OCI-LY1 (cell line): Measurements from ENCODE around the gene NBEA.

Source experiments
- H2AFZ ChIP-seq: fragments of 200-600 bp; sonication (generic), shearing (Covaris generic); 2 replicates; pipeline ENCODE4 v1.6.0; 2014; ENCODE audit warnings: antibody characterized with exemption, mild to moderate bottlenecking, low read length
- H3F3A ChIP-seq: fragments of 200-600 bp; sonication (generic), shearing (Covaris generic); 2 replicates; pipeline ENCODE4 v1.6.0; 2014; ENCODE audit warnings: mild to moderate bottlenecking, antibody characterized with exemption, low read length, moderate library complexity; ENCODE audit not compliant: insufficient read depth
- H3K27ac ChIP-seq: fragments of 200-600 bp; sonication (generic); 2 replicates; pipeline ENCODE4 v1.5.1; 2014; ENCODE audit warnings: low read length, mixed run types, mild to moderate bottlenecking, low read depth; ENCODE audit not compliant: poor library complexity, severe bottlenecking
- H3K27me3 ChIP-seq: fragments of 200-600 bp; sonication (generic); 2 replicates; pipeline ENCODE4 v1.6.0; 2014; ENCODE audit warnings: antibody characterized with exemption, mild to moderate bottlenecking, low read length, moderate library complexity; ENCODE audit not compliant: insufficient read depth
- H3K36me3 ChIP-seq: fragments of 200-600 bp; sonication (generic); 2 replicates; pipeline ENCODE4 v1.6.1; 2014; ENCODE audit warnings: mild to moderate bottlenecking, antibody characterized with exemption, low read length, moderate library complexity, mixed read lengths; ENCODE audit not compliant: insufficient read depth
- H3K4me1 ChIP-seq: fragments of 200-600 bp; sonication (generic); 2 replicates; pipeline ENCODE4 v1.5.1; 2014; ENCODE audit warnings: mild to moderate bottlenecking, low read length, moderate library complexity; ENCODE audit not compliant: insufficient read depth, severe bottlenecking
- H3K4me2 ChIP-seq: fragments of 200-600 bp; sonication (generic), shearing (Covaris generic); 2 replicates; pipeline ENCODE4 v1.6.1; 2014; ENCODE audit warnings: low read length
- H3K4me3 ChIP-seq: fragments of 200-600 bp; sonication (generic); 2 replicates; pipeline ENCODE4 v1.5.1; 2014; ENCODE audit warnings: low read length, low read depth, mild to moderate bottlenecking, mixed read lengths; ENCODE audit not compliant: poor library complexity, severe bottlenecking
- H3K79me2 ChIP-seq: fragments of 200-600 bp; shearing (Covaris generic); 2 replicates; pipeline ENCODE4 v1.6.1; 2016; ENCODE audit warnings: mixed run types, low read length, mixed read lengths; ENCODE audit not compliant: insufficient read depth
- H3K9ac ChIP-seq: fragments of 200-600 bp; sonication (generic), shearing (Covaris generic); 2 replicates; pipeline ENCODE4 v1.6.1; 2014; ENCODE audit warnings: mild to moderate bottlenecking, low read length, mixed read lengths
- H3K9me2 ChIP-seq: fragments of 200-600 bp; sonication (generic), shearing (Covaris generic); 2 replicates; pipeline ENCODE4 v1.6.1; 2014; ENCODE audit warnings: low read depth, mild to moderate bottlenecking, low read length, mixed read lengths
- H3K9me3 ChIP-seq: fragments of 200-600 bp; shearing (Covaris generic); 2 replicates; pipeline ENCODE4 v1.6.1; 2014; ENCODE audit warnings: low read length, mixed read lengths
- H4K20me1 ChIP-seq: fragments of 200-600 bp; sonication (generic), shearing (Covaris generic); 2 replicates; pipeline ENCODE4 v1.6.0; 2016; ENCODE audit warnings: mild to moderate bottlenecking, low read length; ENCODE audit not compliant: insufficient read depth
- CTCF ChIP-seq: fragments of 200-600 bp; sonication (generic), shearing (Covaris generic); IDR thresholded peaks from 2 replicates; pipeline ENCODE4 v1.5.1; 2017; ENCODE audit warnings: mild to moderate bottlenecking, antibody characterized with exemption, low read length, moderate library complexity, mixed read lengths
- EZH2 ChIP-seq: fragments of 200-600 bp; sonication (generic), shearing (Covaris generic); IDR thresholded peaks from 2 replicates; pipeline ENCODE4 v1.8.0; 2017; ENCODE audit warnings: borderline replicate concordance, mixed run types, mild to moderate bottlenecking, antibody characterized with exemption, low read length, moderate library complexity, mixed read lengths

Gene NBEA

GRCh38 chr13:35039012-35039411 lies 96.9 kb downstream of the NBEA start:
- Histone ChIP-seq H3K4me2 (no peak overlapping the region), H4K20me1 (no peaks in the 10 kb centered on the region), H3K4me1 (no peaks in the 10 kb centered on the region), H2AFZ (no peak overlapping the region), H3K4me3 (no peak overlapping the region), H3K79me2 (no peaks in the 10 kb centered on the region), H3F3A (no peaks in the 10 kb centered on the region), H3K9me2 (no peaks in the 10 kb centered on the region), H3K27ac (no peak overlapping the region), H3K27me3 (no peaks in the 10 kb centered on the region), H3K9me3 (no peaks in the 10 kb centered on the region), H3K9ac (no peak overlapping the region), H3K36me3 (no peaks in the 10 kb centered on the region)
- no peak for TF ChIP-seq CTCF
- no peak for TF ChIP-seq EZH2

- H3K4me3 ChIP-seq = no peak overlapping the region
- H3K27ac ChIP-seq = no peak overlapping the region
- no peaks in the 10 kb centered on the region for H4K20me1 ChIP-seq
- no peaks in the 10 kb centered on the region for H3K27me3 ChIP-seq
- no peaks in the 10 kb centered on the region; the same call in 1 of the 2 replicates for H3K36me3 ChIP-seq
- H3K9me2 ChIP-seq = no peaks in the 10 kb centered on the region
- no peaks in the 10 kb centered on the region for H3F3A ChIP-seq
- no peak overlapping the region for H3K4me2 ChIP-seq
- H2AFZ ChIP-seq = no peak overlapping the region
- no peaks in the 10 kb centered on the region for H3K9me3 ChIP-seq
- TF ChIP-seq EZH2 (no peak), CTCF (no peak)
- no peak overlapping the region for H3K9ac ChIP-seq
- no peaks in the 10 kb centered on the region for H3K79me2 ChIP-seq
- no peaks in the 10 kb centered on the region for H3K4me1 ChIP-seq
Observed at GRCh38 chr13:35046587-35046986, 104.5 kb downstream of the NBEA start.

GRCh38 chr13:35055705-35056104 lies 113.6 kb downstream of the NBEA start:
- no peaks in the 10 kb centered on the region for H3K27me3 ChIP-seq
- H2AFZ ChIP-seq = no peak overlapping the region
- H4K20me1 ChIP-seq = no peaks in the 10 kb centered on the region
- H3F3A ChIP-seq = no peaks in the 10 kb centered on the region
- no peaks in the 10 kb centered on the region for H3K36me3 ChIP-seq
- H3K4me1 ChIP-seq = peaks cover 9% of the 10 kb centered on the region
- no peaks in the 10 kb centered on the region for H3K79me2 ChIP-seq
- no peak overlapping the region for H3K27ac ChIP-seq
- no peak for TF ChIP-seq CTCF
- TF ChIP-seq EZH2 = no peak
- H3K9me3 ChIP-seq = no peaks in the 10 kb centered on the region
- H3K9ac ChIP-seq = no peak overlapping the region
- no peak overlapping the region for H3K4me2 ChIP-seq
- H3K4me3 ChIP-seq = no peak overlapping the region
- H3K9me2 ChIP-seq = no peaks in the 10 kb centered on the region
